WTC11 (cell line): ENCODE data around the gene ERBB4. TPM values are rescaled to one million over a fixed set of nuclear protein-coding genes. Genes with fewer than 3 reads are reported as not detected.

ENCODE experiments used
- ATAC-seq: fragments of 200-7000 bp; cut with Tn5 transposase; 2 replicates; pipeline ENCODE4 v1.10.0; 2021; ENCODE audit warnings: mild to moderate bottlenecking, moderate library complexity
- CTCF ChIA-PET: fragments of 300-600 bp; sonication (Branson Sonifier 250); formaldehyde crosslinking; loops from one replicate; lab custom pipeline; 2021; ENCODE audit warnings: antibody characterized with exemption; lab: Charles Lee
- POLR2A ChIA-PET: fragments of 350-600 bp; sonication (Branson Sonifier 250); formaldehyde crosslinking; loops from one replicate; lab custom pipeline; 2021; ENCODE audit warnings: antibody characterized with exemption; lab: Charles Lee
- DNase-seq: peaks from one replicate; pipeline ENCODE4 v3.0.0; 2021; ENCODE audit warnings: low spot score
- H3K27ac Mint-ChIP-seq: 2 replicates; pipeline ENCODE4 v1.8.0; 2021; ENCODE audit warnings: mixed read lengths
- H3K27me3 Mint-ChIP-seq: 2 replicates; pipeline ENCODE4 v1.8.0; 2021; ENCODE audit warnings: low read depth, mild to moderate bottlenecking, moderate library complexity, mixed read lengths
- H3K36me3 Mint-ChIP-seq: 2 replicates; pipeline ENCODE4 v1.8.0; 2021; ENCODE audit warnings: mixed read lengths
- H3K4me1 Mint-ChIP-seq: 2 replicates; pipeline ENCODE4 v1.8.0; 2022; ENCODE audit warnings: mixed read lengths
- H3K4me3 Mint-ChIP-seq: 2 replicates; pipeline ENCODE4 v1.8.0; 2021; ENCODE audit warnings: mild to moderate bottlenecking, moderate library complexity, mixed read lengths
- H3K9me3 Mint-ChIP-seq: 2 replicates; pipeline ENCODE4 v1.8.0; 2021; ENCODE audit warnings: mixed read lengths
- AFF4 ChIP-seq: sonication (generic); formaldehyde crosslinking; IDR thresholded peaks from 2 replicates; pipeline ENCODE4 v1.8.1; 2023; ENCODE audit warnings: mild to moderate bottlenecking, missing genetic modification reagents, borderline replicate concordance
- ATF1 ChIP-seq: sonication (generic); formaldehyde crosslinking; IDR thresholded peaks from 2 replicates; pipeline ENCODE4 v1.8.1; 2023; ENCODE audit warnings: mild to moderate bottlenecking, moderate library complexity, missing genetic modification reagents
- CREM ChIP-seq: sonication (generic); formaldehyde crosslinking; IDR thresholded peaks from 2 replicates; pipeline ENCODE4 v1.8.1; 2022; ENCODE audit warnings: mild to moderate bottlenecking, missing genetic modification reagents, moderate library complexity
- ELF4 ChIP-seq: sonication (generic); formaldehyde crosslinking; IDR thresholded peaks from 2 replicates; pipeline ENCODE4 v1.8.1; 2022; ENCODE audit warnings: low read depth, mild to moderate bottlenecking, moderate library complexity, missing genetic modification reagents
- IRF2 ChIP-seq: sonication (generic); formaldehyde crosslinking; IDR thresholded peaks from 2 replicates; pipeline ENCODE4 v1.8.0; 2022; ENCODE audit warnings: low read depth, missing genetic modification reagents, borderline replicate concordance
- MXD4 ChIP-seq: fragments of 250-450 bp; sonication (Bioruptor Pico); IDR thresholded peaks from 2 replicates; pipeline ENCODE4 v1.8.0; 2021; ENCODE audit warnings: mild to moderate bottlenecking, moderate library complexity, borderline replicate concordance
- MYBL2 ChIP-seq: sonication (generic); formaldehyde crosslinking; IDR thresholded peaks from 2 replicates; pipeline ENCODE4 v1.8.1; 2023; ENCODE audit warnings: mild to moderate bottlenecking, moderate library complexity, missing genetic modification reagents
- NFE2L1 ChIP-seq: sonication (generic); formaldehyde crosslinking; IDR thresholded peaks from 2 replicates; pipeline ENCODE4 v1.8.1; 2023; ENCODE audit warnings: missing genetic modification reagents
- OVOL2 ChIP-seq: fragments of 250-450 bp; sonication (Bioruptor Pico); IDR thresholded peaks from 2 replicates; pipeline ENCODE4 v1.9.0; 2021; ENCODE audit warnings: mild to moderate bottlenecking, borderline replicate concordance
- SMAD3 ChIP-seq: sonication (generic); formaldehyde crosslinking; IDR thresholded peaks from 2 replicates; pipeline ENCODE4 v1.8.0; 2022; ENCODE audit warnings: missing genetic modification reagents, mild to moderate bottlenecking, borderline replicate concordance
- SP1 ChIP-seq: sonication (generic); formaldehyde crosslinking; conservative IDR thresholded peaks from 2 replicates; pipeline ENCODE4 v1.8.1; 2022; ENCODE audit warnings: missing genetic modification reagents
- TCF7 ChIP-seq: sonication (generic); formaldehyde crosslinking; IDR thresholded peaks from 2 replicates; pipeline ENCODE4 v1.8.0; 2022; ENCODE audit warnings: mild to moderate bottlenecking, low read depth, missing genetic modification reagents, moderate library complexity
- ZNF138 ChIP-seq: sonication (generic); formaldehyde crosslinking; conservative IDR thresholded peaks from 2 replicates; pipeline ENCODE4 v1.8.1; 2022; ENCODE audit warnings: mild to moderate bottlenecking, moderate library complexity, missing genetic modification reagents
- total RNA-seq: library from RNA; stranded (reverse); gene quantifications from 3 replicates; pipeline ENCODE4 v1.2.3, GENCODE V29; 2021
- TF ChIP-seq, protein P1 (sequence below): sonication (generic); formaldehyde crosslinking; IDR thresholded peaks from 2 replicates; pipeline ENCODE4 v1.8.1; 2023; ENCODE audit warnings: mild to moderate bottlenecking, moderate library complexity, missing genetic modification reagents
- TF ChIP-seq, protein P2 (sequence below): sonication (generic); formaldehyde crosslinking; IDR thresholded peaks from 2 replicates; pipeline ENCODE4 v1.8.1; 2023; ENCODE audit warnings: mild to moderate bottlenecking, missing genetic modification reagents
- TF ChIP-seq, protein P3 (sequence below): sonication (generic); formaldehyde crosslinking; IDR thresholded peaks from 2 replicates; pipeline ENCODE4 v1.8.1; 2023; ENCODE audit warnings: mild to moderate bottlenecking, missing genetic modification reagents
- TF ChIP-seq, protein P4 (sequence below): sonication (generic); formaldehyde crosslinking; conservative IDR thresholded peaks from 2 replicates; pipeline ENCODE4 v1.8.1; 2023; ENCODE audit warnings: mild to moderate bottlenecking, low read depth, missing genetic modification reagents, moderate library complexity
- TF ChIP-seq, protein P5 (sequence below): sonication (generic); formaldehyde crosslinking; IDR thresholded peaks from 2 replicates; pipeline ENCODE4 v1.8.0; 2023; ENCODE audit warnings: mild to moderate bottlenecking, missing genetic modification reagents
- TF ChIP-seq, protein P6 (sequence below): sonication (generic); formaldehyde crosslinking; IDR thresholded peaks from 2 replicates; pipeline ENCODE4 v1.8.0; 2022; ENCODE audit warnings: mild to moderate bottlenecking, missing genetic modification reagents

ERBB4 gene
- total RNA-seq, 1 experiment from 2014 or later, result 1.6 TPM

GRCh38 chr2:212424082-212424481 is 114.5 kb downstream of the ERBB4 start:
- Mint-ChIP-seq H3K36me3 (peaks cover 4% of the 10 kb centered on the region), H3K27ac (no peak overlapping the region), H3K27me3 (no peaks in the 10 kb centered on the region), H3K4me3 (no peak overlapping the region), H3K9me3 (peaks cover 8% of the 10 kb centered on the region), H3K4me1 (peaks cover 28% of the 10 kb centered on the region)
- POLR2A ChIA-PET, result no interaction called here
- DNase-seq (no peak), ATAC-seq (no peak)
- CTCF ChIA-PET, result no interaction called here
- TF ChIP-seq MYBL2 (CRISPR knock-in tag), result no peak
- TF ChIP-seq, protein P1, sequence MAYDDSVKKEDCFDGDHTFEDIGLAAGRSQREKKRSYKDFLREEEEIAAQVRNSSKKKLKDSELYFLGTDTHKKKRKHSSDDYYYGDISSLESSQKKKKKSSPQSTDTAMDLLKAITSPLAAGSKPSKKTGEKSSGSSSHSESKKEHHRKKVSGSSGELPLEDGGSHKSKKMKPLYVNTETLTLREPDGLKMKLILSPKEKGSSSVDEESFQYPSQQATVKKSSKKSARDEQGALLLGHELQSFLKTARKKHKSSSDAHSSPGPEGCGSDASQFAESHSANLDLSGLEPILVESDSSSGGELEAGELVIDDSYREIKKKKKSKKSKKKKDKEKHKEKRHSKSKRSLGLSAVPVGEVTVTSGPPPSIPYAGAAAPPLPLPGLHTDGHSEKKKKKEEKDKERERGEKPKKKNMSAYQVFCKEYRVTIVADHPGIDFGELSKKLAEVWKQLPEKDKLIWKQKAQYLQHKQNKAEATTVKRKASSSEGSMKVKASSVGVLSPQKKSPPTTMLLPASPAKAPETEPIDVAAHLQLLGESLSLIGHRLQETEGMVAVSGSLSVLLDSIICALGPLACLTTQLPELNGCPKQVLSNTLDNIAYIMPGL, result no peak
- no peak for TF ChIP-seq ELF4 (CRISPR knock-in tag)
- TF ChIP-seq, protein P2, sequence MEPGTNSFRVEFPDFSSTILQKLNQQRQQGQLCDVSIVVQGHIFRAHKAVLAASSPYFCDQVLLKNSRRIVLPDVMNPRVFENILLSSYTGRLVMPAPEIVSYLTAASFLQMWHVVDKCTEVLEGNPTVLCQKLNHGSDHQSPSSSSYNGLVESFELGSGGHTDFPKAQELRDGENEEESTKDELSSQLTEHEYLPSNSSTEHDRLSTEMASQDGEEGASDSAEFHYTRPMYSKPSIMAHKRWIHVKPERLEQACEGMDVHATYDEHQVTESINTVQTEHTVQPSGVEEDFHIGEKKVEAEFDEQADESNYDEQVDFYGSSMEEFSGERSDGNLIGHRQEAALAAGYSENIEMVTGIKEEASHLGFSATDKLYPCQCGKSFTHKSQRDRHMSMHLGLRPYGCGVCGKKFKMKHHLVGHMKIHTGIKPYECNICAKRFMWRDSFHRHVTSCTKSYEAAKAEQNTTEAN (CRISPR knock-in tag), result no peak
- TF ChIP-seq CREM, result no peak
- TF ChIP-seq SP1 (CRISPR knock-in tag), result no peak
- TF ChIP-seq, protein P3, sequence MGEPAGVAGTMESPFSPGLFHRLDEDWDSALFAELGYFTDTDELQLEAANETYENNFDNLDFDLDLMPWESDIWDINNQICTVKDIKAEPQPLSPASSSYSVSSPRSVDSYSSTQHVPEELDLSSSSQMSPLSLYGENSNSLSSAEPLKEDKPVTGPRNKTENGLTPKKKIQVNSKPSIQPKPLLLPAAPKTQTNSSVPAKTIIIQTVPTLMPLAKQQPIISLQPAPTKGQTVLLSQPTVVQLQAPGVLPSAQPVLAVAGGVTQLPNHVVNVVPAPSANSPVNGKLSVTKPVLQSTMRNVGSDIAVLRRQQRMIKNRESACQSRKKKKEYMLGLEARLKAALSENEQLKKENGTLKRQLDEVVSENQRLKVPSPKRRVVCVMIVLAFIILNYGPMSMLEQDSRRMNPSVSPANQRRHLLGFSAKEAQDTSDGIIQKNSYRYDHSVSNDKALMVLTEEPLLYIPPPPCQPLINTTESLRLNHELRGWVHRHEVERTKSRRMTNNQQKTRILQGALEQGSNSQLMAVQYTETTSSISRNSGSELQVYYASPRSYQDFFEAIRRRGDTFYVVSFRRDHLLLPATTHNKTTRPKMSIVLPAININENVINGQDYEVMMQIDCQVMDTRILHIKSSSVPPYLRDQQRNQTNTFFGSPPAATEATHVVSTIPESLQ (CRISPR knock-in tag), result no peak
- no peak for TF ChIP-seq TCF7 (CRISPR knock-in tag)
- TF ChIP-seq IRF2, result no peak
- TF ChIP-seq, protein P4, sequence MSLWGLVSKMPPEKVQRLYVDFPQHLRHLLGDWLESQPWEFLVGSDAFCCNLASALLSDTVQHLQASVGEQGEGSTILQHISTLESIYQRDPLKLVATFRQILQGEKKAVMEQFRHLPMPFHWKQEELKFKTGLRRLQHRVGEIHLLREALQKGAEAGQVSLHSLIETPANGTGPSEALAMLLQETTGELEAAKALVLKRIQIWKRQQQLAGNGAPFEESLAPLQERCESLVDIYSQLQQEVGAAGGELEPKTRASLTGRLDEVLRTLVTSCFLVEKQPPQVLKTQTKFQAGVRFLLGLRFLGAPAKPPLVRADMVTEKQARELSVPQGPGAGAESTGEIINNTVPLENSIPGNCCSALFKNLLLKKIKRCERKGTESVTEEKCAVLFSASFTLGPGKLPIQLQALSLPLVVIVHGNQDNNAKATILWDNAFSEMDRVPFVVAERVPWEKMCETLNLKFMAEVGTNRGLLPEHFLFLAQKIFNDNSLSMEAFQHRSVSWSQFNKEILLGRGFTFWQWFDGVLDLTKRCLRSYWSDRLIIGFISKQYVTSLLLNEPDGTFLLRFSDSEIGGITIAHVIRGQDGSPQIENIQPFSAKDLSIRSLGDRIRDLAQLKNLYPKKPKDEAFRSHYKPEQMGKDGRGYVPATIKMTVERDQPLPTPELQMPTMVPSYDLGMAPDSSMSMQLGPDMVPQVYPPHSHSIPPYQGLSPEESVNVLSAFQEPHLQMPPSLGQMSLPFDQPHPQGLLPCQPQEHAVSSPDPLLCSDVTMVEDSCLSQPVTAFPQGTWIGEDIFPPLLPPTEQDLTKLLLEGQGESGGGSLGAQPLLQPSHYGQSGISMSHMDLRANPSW (CRISPR knock-in tag), result no peak
- TF ChIP-seq MXD4 (CRISPR knock-in tag), result no peak
- TF ChIP-seq, protein P5, sequence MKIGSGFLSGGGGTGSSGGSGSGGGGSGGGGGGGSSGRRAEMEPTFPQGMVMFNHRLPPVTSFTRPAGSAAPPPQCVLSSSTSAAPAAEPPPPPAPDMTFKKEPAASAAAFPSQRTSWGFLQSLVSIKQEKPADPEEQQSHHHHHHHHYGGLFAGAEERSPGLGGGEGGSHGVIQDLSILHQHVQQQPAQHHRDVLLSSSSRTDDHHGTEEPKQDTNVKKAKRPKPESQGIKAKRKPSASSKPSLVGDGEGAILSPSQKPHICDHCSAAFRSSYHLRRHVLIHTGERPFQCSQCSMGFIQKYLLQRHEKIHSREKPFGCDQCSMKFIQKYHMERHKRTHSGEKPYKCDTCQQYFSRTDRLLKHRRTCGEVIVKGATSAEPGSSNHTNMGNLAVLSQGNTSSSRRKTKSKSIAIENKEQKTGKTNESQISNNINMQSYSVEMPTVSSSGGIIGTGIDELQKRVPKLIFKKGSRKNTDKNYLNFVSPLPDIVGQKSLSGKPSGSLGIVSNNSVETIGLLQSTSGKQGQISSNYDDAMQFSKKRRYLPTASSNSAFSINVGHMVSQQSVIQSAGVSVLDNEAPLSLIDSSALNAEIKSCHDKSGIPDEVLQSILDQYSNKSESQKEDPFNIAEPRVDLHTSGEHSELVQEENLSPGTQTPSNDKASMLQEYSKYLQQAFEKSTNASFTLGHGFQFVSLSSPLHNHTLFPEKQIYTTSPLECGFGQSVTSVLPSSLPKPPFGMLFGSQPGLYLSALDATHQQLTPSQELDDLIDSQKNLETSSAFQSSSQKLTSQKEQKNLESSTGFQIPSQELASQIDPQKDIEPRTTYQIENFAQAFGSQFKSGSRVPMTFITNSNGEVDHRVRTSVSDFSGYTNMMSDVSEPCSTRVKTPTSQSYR, result no peak
- no peak for TF ChIP-seq AFF4
- TF ChIP-seq OVOL2 (CRISPR knock-in tag), result no peak
- no peak for TF ChIP-seq ZNF138 (CRISPR knock-in tag)
- TF ChIP-seq SMAD3 (CRISPR knock-in tag), result no peak
- TF ChIP-seq NFE2L1 (CRISPR knock-in tag), result no peak
- TF ChIP-seq, protein P6, sequence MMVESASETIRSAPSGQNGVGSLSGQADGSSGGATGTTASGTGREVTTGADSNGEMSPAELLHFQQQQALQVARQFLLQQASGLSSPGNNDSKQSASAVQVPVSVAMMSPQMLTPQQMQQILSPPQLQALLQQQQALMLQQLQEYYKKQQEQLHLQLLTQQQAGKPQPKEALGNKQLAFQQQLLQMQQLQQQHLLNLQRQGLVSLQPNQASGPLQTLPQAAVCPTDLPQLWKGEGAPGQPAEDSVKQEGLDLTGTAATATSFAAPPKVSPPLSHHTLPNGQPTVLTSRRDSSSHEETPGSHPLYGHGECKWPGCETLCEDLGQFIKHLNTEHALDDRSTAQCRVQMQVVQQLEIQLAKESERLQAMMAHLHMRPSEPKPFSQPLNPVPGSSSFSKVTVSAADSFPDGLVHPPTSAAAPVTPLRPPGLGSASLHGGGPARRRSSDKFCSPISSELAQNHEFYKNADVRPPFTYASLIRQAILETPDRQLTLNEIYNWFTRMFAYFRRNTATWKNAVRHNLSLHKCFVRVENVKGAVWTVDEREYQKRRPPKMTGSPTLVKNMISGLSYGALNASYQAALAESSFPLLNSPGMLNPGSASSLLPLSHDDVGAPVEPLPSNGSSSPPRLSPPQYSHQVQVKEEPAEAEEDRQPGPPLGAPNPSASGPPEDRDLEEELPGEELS (CRISPR knock-in tag), result no peak
- TF ChIP-seq ATF1 (CRISPR knock-in tag), result no peak
